BLaER1 (cell line): ENCODE measurements around the gene ARL5C.
"Not testable (repeated sequence)": the region's sequence is repeated elsewhere in the genome, so short reads cannot be mapped to it uniquely, and the experiment has no call there.

Source experiments
- H3K27ac ChIP-seq: shearing (Covaris generic); formaldehyde crosslinking; 2 replicates; pipeline ENCODE4 v1.8.1; 2022
- H3K27me3 ChIP-seq: shearing (Covaris generic); formaldehyde crosslinking; 2 replicates; pipeline ENCODE4 v1.8.1; 2022
- H3K36me3 ChIP-seq: shearing (Covaris generic); formaldehyde crosslinking; 2 replicates; pipeline ENCODE4 v1.8.1; 2022
- H3K4me1 ChIP-seq: shearing (Covaris generic); formaldehyde crosslinking; 2 replicates; pipeline ENCODE4 v1.8.1; 2022
- H3K4me2 ChIP-seq: shearing (Covaris generic); formaldehyde crosslinking; 2 replicates; pipeline ENCODE4 v1.8.1; 2022
- H3K4me3 ChIP-seq: shearing (Covaris generic); formaldehyde crosslinking; 2 replicates; pipeline ENCODE4 v1.8.1; 2022
- H3K9ac ChIP-seq: shearing (Covaris generic); formaldehyde crosslinking; 2 replicates; pipeline ENCODE4 v1.8.1; 2022
- H3K9me3 ChIP-seq: shearing (Covaris generic); formaldehyde crosslinking; 2 replicates; pipeline ENCODE4 v1.8.1; 2022
- H4K20me1 ChIP-seq: shearing (Covaris generic); formaldehyde crosslinking; 2 replicates; pipeline ENCODE4 v1.8.1; 2022
- Cebpa-rat ChIP-seq: shearing (Covaris generic); IDR thresholded peaks from 2 replicates; pipeline ENCODE4 v1.8.1; 2022

ARL5C gene

DNA sequence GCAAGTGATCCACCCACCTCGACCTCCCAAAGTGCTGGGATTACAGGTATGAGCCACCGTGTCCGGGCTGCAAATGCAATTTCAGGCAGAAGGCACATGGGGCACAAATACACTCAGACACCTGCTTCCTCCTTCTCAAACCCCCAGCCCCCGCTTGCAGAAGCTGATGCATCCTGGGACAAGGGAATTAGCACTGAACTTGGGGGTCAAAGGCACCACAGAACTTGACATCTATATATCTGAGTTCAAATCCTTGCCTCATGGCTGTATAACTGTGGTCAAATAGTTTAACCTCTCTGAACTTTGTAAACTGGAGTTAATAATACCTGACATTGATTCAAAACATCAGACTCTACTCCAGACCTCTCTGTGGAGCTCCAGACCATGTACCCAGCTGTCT is 4.1 kb upstream of the ARL5C start:
- Histone ChIP-seq H3K27me3 (peaks cover 17% of the 10 kb centered on the region), H3K36me3 (no peaks in the 10 kb centered on the region), H3K4me2 (peak overlapping the region; percentile 97), H3K27ac (no peak overlapping the region), H3K4me3 (no peak overlapping the region), H3K9me3 (no peaks in the 10 kb centered on the region), H4K20me1 (peaks cover 16% of the 10 kb centered on the region; the same call in 1 of the 2 replicates), H3K4me1 (peaks cover 99% of the 10 kb centered on the region), H3K9ac (no peak overlapping the region)
- TF ChIP-seq Cebpa-rat, result no peak

DNA sequence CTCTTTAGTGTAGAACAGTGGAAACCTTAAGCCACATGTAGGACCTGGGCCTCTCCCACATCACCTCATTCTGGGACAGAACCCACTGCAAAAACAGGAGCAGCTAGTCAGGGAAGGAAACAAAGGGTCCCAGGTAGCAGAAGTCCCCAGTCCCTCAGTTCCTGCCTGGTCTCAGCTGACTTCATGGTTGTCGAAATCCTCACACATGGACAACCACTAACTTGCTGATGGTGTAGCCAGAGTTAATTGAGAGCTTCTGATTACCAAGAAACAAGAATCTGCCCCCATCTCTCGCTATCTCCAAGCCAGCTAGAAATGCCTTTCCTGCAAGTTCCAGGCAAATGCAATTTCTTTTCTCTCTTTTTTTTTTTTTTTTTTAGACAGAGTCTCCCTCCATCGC is 3.6 kb upstream of the ARL5C start:
- peak overlapping the region; percentile 57 for H3K27ac ChIP-seq
- H3K4me2 ChIP-seq, result peak overlapping the region; percentile 97
- H3K9me3 ChIP-seq, result no peaks in the 10 kb centered on the region
- H3K4me3 ChIP-seq, result no peak overlapping the region
- peaks cover 99% of the 10 kb centered on the region for H3K4me1 ChIP-seq
- peaks cover 14% of the 10 kb centered on the region; the same call in 1 of the 2 replicates for H4K20me1 ChIP-seq
- TF ChIP-seq Cebpa-rat, result no peak
- no peaks in the 10 kb centered on the region for H3K36me3 ChIP-seq
- H3K9ac ChIP-seq, result no peak overlapping the region
- H3K27me3 ChIP-seq, result peaks cover 23% of the 10 kb centered on the region

DNA sequence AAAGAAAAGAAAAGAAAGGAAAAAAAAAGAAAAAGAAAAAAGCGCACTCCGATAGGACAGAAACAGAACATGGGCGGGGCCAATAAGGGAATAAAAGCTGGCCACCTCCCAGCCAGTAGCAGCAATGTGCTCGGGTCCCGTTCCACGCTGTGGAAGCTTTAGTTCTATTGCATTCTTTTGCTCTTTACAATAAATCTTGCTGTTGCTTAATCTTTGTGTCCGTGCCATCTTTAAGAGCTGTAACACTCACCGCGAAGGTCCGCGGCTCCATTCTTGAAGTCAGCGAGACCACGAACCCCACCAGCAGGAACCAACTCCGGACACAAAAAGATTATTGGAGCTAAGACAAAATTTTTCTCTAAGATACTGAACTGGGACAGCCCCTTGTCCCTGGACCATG is 3.1 kb upstream of the ARL5C start:
- H3K36me3 ChIP-seq, result no peaks in the 10 kb centered on the region
- TF ChIP-seq Cebpa-rat, result no peak
- H3K4me1 ChIP-seq, result peaks cover 99% of the 10 kb centered on the region
- H3K4me2 ChIP-seq, result peak overlapping the region; percentile 97
- H3K27ac ChIP-seq, result peak overlapping the region; percentile 57
- peaks cover 25% of the 10 kb centered on the region for H3K27me3 ChIP-seq
- H3K9me3 ChIP-seq, result no peaks in the 10 kb centered on the region
- H4K20me1 ChIP-seq, result peaks cover 9% of the 10 kb centered on the region; the same call in 1 of the 2 replicates
- H3K9ac ChIP-seq, result no peak overlapping the region
- H3K4me3 ChIP-seq, result no peak overlapping the region

DNA sequence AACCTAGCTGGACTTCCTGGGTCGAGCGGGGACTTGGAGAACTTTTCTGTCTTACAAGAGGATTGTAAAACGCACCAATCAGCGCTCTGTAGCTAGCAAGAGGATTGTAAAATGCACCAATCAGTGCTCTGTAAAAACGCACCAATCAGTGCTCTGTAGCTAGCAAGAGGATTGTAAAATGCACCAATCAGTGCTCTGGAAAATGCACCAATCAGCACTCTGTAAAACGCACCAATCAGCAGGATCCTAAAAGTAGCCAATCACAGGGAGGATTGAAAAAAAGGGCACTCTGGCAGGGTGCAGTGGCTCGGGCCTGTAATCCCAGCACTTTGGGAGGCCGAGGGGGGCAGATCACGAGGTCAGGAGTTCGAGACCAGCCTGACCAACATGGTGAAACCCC is 2.5 kb upstream of the ARL5C start:
- H3K4me1 ChIP-seq, result peaks cover 99% of the 10 kb centered on the region
- not testable (repeated sequence) for H4K20me1 ChIP-seq, H3K4me3 ChIP-seq, H3K9me3 ChIP-seq, H3K36me3 ChIP-seq, H3K9ac ChIP-seq
- peaks cover 25% of the 10 kb centered on the region for H3K27me3 ChIP-seq
- peak overlapping the region; percentile 52; the same call in 1 of the 2 replicates for H3K27ac ChIP-seq
- peak overlapping the region; percentile 93 for H3K4me2 ChIP-seq

DNA sequence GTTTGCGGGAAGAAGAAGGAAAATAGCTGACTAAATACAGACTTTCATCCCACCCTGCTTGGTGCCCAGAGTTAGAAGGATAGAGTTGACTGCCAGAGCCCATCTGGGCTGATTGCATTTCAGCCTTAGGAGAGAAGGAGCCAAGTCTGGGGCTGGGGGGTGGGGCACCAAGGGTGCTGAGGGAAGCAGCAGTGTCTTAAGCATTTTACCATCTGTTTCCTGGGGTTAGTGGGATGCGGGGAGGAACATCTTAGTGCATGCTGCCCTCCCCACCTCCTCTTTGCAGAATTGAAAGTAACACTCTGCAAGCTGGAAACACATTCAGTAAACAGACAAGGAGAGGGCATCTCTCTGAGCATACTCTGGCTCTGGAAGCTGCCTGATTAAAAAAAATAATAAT is 1.5 kb upstream of the ARL5C start:
- 0 out of 2 replicates have a peak overlapping the region, but pooled peaks have one; percentile 65 for H3K4me3 ChIP-seq
- peak overlapping the region; percentile 1; the same call in 1 of the 2 replicates for H3K9ac ChIP-seq
- H3K36me3 ChIP-seq, result no peaks in the 10 kb centered on the region
- peaks cover 25% of the 10 kb centered on the region for H3K27me3 ChIP-seq
- no peaks in the 10 kb centered on the region for H4K20me1 ChIP-seq
- peak overlapping the region; percentile 93 for H3K4me2 ChIP-seq
- no peak for TF ChIP-seq Cebpa-rat
- H3K4me1 ChIP-seq, result peaks cover 99% of the 10 kb centered on the region
- no peaks in the 10 kb centered on the region for H3K9me3 ChIP-seq
- peak overlapping the region; percentile 58 for H3K27ac ChIP-seq

DNA sequence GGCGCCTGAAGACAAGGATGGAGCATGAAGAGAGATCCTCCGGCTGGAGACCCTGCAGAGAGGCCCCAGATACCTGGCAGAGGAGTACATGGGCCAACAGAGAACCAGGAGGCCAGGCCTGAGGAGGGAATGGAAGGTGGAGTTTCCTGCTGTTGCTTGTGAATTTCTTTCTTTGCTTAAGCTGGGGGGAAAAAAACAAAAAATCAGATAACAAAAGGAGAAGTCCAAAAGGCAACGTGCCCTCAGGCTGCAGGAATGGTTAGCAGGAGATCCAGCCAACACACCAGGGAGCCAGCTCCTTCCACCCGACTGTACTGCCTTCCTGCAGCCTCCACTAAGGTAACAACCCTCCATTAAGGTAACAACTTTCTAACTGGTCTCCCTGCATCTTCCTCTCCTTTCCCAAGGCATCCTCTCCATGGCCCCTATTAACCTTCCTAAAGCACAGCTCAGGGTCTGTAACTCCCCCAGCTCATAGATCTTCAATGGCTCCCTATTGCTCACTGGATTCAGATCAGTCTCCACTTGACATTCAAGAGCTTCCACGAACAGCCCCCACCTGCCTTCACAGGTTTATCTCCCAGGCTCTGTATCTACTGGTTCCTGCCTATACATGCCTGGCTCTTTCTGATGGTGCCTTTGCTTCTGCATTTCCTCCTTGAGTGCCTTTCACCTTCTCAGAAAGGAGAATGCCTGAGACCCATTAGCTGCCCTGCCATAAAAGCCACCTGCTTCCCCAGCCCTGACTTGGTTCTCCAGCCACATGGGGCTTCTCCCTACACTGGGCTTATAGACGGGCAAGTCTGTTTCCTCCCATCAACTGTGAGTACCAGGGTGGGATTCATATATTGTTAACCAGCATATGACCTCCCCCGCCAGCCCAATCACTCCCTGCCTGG is 725 bp upstream of the ARL5C start:
- H3K9me3 ChIP-seq, result no peaks in the 10 kb centered on the region
- peaks cover 99% of the 10 kb centered on the region for H3K4me1 ChIP-seq
- H4K20me1 ChIP-seq, result no peaks in the 10 kb centered on the region
- H3K4me3 ChIP-seq, result peak overlapping the region; percentile 65
- peaks cover 25% of the 10 kb centered on the region for H3K27me3 ChIP-seq
- H3K27ac ChIP-seq, result peak overlapping the region; percentile 58
- H3K4me2 ChIP-seq, result peak overlapping the region; percentile 93
- no peaks in the 10 kb centered on the region for H3K36me3 ChIP-seq
- peak overlapping the region; percentile 49; the same call in 1 of the 2 replicates for H3K9ac ChIP-seq
- no peak for TF ChIP-seq Cebpa-rat

DNA sequence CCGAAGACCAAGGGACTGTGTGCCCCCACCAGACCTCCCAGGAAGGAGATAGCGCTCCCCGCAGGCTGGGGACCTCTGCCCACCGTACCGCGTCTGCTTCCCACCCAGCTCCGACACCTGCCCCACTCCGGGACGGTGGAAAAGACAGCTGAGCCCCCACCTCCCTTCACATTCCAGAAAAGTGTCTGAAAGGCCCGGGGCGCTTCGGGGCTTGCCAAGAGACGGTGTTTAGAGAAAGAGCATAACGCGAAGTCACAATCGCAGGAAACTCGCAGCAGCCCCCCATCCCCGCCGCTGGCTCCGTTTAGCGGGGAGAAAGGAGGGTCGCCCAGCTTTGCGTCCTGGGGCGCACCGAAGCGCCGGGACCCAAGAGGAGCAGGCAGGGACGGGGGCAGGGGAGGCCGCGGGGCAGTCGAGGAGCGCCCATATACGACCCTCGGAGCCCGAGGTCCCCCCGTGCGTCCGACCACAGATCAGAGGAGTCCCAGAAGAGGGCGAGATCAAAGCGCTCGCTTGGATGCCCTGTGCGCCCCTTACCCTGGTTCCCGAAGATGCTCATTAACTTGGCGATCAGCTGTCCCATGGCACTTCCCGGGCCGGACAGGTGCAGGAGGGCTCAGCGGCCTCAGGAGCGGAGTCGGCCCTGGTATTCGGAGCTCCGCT is 652 bp downstream of the ARL5C start:
- Histone ChIP-seq H3K9me3 (no peaks in the 10 kb centered on the region), H3K27ac (peak overlapping the region; percentile 64), H4K20me1 (no peaks in the 10 kb centered on the region), H3K27me3 (peaks cover 25% of the 10 kb centered on the region), H3K4me1 (peaks cover 99% of the 10 kb centered on the region), H3K9ac (peak overlapping the region; percentile 49), H3K4me2 (peak overlapping the region; percentile 93), H3K36me3 (no peaks in the 10 kb centered on the region), H3K4me3 (peak overlapping the region; percentile 65)
- TF ChIP-seq Cebpa-rat, result no peak

DNA sequence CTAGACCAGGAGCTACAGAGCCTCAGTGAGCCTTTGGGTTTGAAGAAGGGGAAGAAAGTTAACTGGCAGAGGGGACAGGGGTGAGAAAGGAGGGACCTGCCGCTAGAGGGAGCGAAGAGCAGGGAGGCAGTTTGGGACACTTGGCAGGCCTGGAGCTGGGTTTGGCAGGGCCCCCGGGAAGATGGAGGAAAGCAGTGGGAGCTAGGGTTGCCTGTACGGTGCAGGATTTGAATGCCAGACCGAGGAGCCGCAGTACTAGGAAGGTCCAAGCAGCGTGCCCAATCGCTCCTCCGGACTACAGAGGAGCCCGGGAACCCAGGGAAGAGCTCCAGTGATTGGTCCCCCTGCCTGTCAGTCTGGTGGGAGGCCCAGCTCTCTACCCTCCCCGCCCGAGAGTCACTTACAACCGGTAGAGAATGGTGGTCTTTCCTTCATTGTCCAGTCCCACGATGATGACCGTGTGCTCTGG is 1.3 kb downstream of the ARL5C start:
- peak overlapping the region; percentile 49 for H3K9ac ChIP-seq
- peaks cover 25% of the 10 kb centered on the region for H3K27me3 ChIP-seq
- no peaks in the 10 kb centered on the region for H3K9me3 ChIP-seq
- H3K4me2 ChIP-seq, result peak overlapping the region; percentile 93
- peak overlapping the region; percentile 64 for H3K27ac ChIP-seq
- peaks cover 93% of the 10 kb centered on the region for H3K4me1 ChIP-seq
- peak overlapping the region; percentile 65 for H3K4me3 ChIP-seq
- TF ChIP-seq Cebpa-rat, result no peak
- no peaks in the 10 kb centered on the region for H3K36me3 ChIP-seq
- H4K20me1 ChIP-seq, result no peaks in the 10 kb centered on the region

DNA sequence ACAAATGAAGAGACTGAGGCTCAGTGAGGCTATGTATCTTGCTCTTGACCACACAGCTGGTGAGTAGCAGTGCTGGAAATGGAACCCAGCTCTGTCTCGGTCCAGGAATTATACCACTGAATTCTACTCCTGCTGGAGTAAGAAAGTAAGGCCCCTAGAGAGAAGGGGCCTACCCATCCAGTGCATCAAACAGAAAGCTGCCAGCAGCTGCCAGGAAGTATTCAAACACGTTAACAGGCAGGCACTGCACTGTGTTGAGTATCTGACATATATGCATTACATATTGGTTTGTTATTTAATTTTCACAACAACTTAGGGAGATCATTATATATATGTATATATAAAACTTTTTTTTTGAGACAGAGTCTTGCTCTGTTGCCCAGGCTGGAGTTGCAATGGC is 4.0 kb downstream of the ARL5C start:
- no peaks in the 10 kb centered on the region for H3K36me3 ChIP-seq
- H3K4me1 ChIP-seq, result peaks cover 67% of the 10 kb centered on the region
- no peak for TF ChIP-seq Cebpa-rat
- H3K9ac ChIP-seq, result no peak overlapping the region
- peaks cover 25% of the 10 kb centered on the region for H3K27me3 ChIP-seq
- H3K4me3 ChIP-seq, result no peak overlapping the region
- H3K4me2 ChIP-seq, result peak overlapping the region; percentile 59
- no peaks in the 10 kb centered on the region for H3K9me3 ChIP-seq
- H3K27ac ChIP-seq, result peak overlapping the region; percentile 63; the same call in 1 of the 2 replicates
- H4K20me1 ChIP-seq, result no peaks in the 10 kb centered on the region

DNA sequence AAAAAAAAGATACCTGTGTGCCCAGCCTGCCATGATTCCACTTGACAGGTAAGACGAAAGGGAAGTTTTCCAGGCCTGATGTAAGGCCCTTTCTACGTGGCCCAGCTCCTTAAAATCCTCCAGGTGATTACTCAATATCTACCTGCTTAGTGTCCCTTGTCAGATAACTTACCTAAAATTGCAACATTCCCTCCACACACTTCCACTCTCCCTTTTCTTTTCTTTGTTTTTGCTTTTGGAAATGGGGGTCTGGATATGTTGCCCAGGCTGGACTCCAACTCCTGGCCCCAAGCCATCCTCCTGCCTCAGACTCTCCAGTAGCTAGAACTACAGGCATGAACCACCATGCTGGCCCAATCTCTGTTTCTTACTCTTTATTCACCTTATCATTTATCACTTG is 7.3 kb downstream of the ARL5C start:
- Histone ChIP-seq H3K9me3 (no peaks in the 10 kb centered on the region), H3K9ac (no peak overlapping the region), H3K4me1 (peaks cover 40% of the 10 kb centered on the region), H3K36me3 (no peaks in the 10 kb centered on the region), H3K27me3 (no peaks in the 10 kb centered on the region), H3K4me2 (no peak overlapping the region), H3K4me3 (no peak overlapping the region), H3K27ac (no peak overlapping the region), H4K20me1 (no peaks in the 10 kb centered on the region)
- TF ChIP-seq Cebpa-rat, result no peak
